Liver (tissue), 9 donors: ENCODE results near the gene TRUB2. TPM values are rescaled to one million over a fixed set of nuclear protein-coding genes. Genes with fewer than 3 reads are reported as not detected.

Experiments used
- DNase-seq: peaks from one replicate; pipeline ENCODE4 v3.0.0-alpha.2; 2017; ENCODE audit warnings: low spot score
- H3K27ac ChIP-seq, 2 donors: one replicate each; pipeline ENCODE4 v1.7.0; 2013; ENCODE audit warnings: inconsistent platforms in 2 of 2, low read length in 2 of 2, control low read depth in 1 of 2, low read depth in 1 of 2, mild to moderate bottlenecking in 1 of 2
- H3K27me3 ChIP-seq, 4 donors: one replicate each; pipeline versions ENCODE4 v1.6.1 to v1.7.0; 2013; ENCODE audit warnings: low read length in 3 of 4, inconsistent platforms in 1 of 4, mild to moderate bottlenecking in 1 of 4, moderate library complexity in 1 of 4; ENCODE audit not compliant: control insufficient read depth in 4 of 4, insufficient read depth in 4 of 4
- H3K36me3 ChIP-seq, 4 donors: one replicate each; pipeline versions ENCODE4 v1.6.1 to v1.7.0; 2013; ENCODE audit warnings: low read length in 3 of 4, mild to moderate bottlenecking in 3 of 4, low read depth in 1 of 4, moderate library complexity in 1 of 4; ENCODE audit not compliant: control insufficient read depth in 4 of 4, insufficient read depth in 3 of 4
- H3K4me1 ChIP-seq, 4 donors: one replicate each; pipeline versions ENCODE4 v1.6.1 to v1.7.0; 2013; ENCODE audit warnings: low read length in 3 of 4, mild to moderate bottlenecking in 3 of 4, moderate library complexity in 1 of 4; ENCODE audit not compliant: control insufficient read depth in 4 of 4, insufficient read depth in 4 of 4
- H3K4me3 ChIP-seq, 3 donors: one replicate each; pipeline versions ENCODE4 v1.6.1 to v1.7.0; 2013; ENCODE audit warnings: low read length in 3 of 3, control low read depth in 1 of 3, low read depth in 1 of 3, mild to moderate bottlenecking in 1 of 3
- H3K9ac ChIP-seq, 2 donors: one replicate each; pipeline ENCODE4 v1.7.0; 2013; ENCODE audit warnings: low read length in 2 of 2, mild to moderate bottlenecking in 2 of 2, moderate library complexity in 2 of 2, control low read depth in 1 of 2, low read depth in 1 of 2
- H3K9me3 ChIP-seq, 4 donors: one replicate each; pipeline versions ENCODE4 v1.6.1 to v1.7.0; 2013; ENCODE audit warnings: low read length in 3 of 4; ENCODE audit not compliant: control insufficient read depth in 4 of 4
- CTCF ChIP-seq: fragments of 150-350 bp; IDR thresholded peaks from 2 replicates; pipeline ENCODE4 v1.5.1; 2017; ENCODE audit warnings: improper control_type of control experiment, low read depth, low read length; ENCODE audit not compliant: missing input control
- FOXA1 ChIP-seq: IDR thresholded peaks from 2 replicates; pipeline ENCODE4 v1.6.1; 2016; ENCODE audit warnings: antibody characterized with exemption
- FOXA2 ChIP-seq: IDR thresholded peaks from 2 replicates; pipeline ENCODE4 v1.6.1; 2016; ENCODE audit warnings: antibody characterized with exemption
- GABPA ChIP-seq, 2 donors: IDR thresholded peaks in 1 of 2; conservative IDR thresholded peaks in 1 of 2; 2 replicates each; pipeline ENCODE4 v1.6.1; 2016; ENCODE audit warnings: antibody characterized with exemption in 2 of 2, mild to moderate bottlenecking in 1 of 2, moderate library complexity in 1 of 2
- HNF4A ChIP-seq, 2 donors: conservative IDR thresholded peaks; 2 replicates each; pipeline ENCODE4 v1.6.1; 2016; ENCODE audit warnings: antibody characterized with exemption in 2 of 2, mild to moderate bottlenecking in 2 of 2
- HNF4G ChIP-seq: IDR thresholded peaks from 2 replicates; pipeline ENCODE4 v1.6.1; 2016; ENCODE audit warnings: antibody characterized with exemption
- JUND ChIP-seq, 2 donors: IDR thresholded peaks; 2 replicates each; pipeline ENCODE4 v1.6.1; 2016; ENCODE audit warnings: antibody characterized with exemption in 2 of 2
- MAX ChIP-seq: IDR thresholded peaks from 2 replicates; pipeline ENCODE4 v1.6.1; 2016; ENCODE audit warnings: antibody characterized with exemption
- NR2F2 ChIP-seq: IDR thresholded peaks from 2 replicates; pipeline ENCODE4 v1.6.1; 2016; ENCODE audit warnings: antibody characterized with exemption
- RAD21 ChIP-seq, 2 donors: IDR thresholded peaks; 2 replicates each; pipeline ENCODE4 v1.6.1; 2016; ENCODE audit warnings: antibody characterized with exemption in 2 of 2, mild to moderate bottlenecking in 2 of 2
- REST ChIP-seq: IDR thresholded peaks from 2 replicates; pipeline ENCODE4 v1.6.1; 2016; ENCODE audit warnings: antibody characterized with exemption, mild to moderate bottlenecking
- RXRA ChIP-seq, 2 donors: IDR thresholded peaks; 2 replicates each; pipeline ENCODE4 v1.6.1; 2017 to 2018; ENCODE audit warnings: antibody characterized with exemption in 2 of 2, mild to moderate bottlenecking in 1 of 2
- SP1 ChIP-seq: IDR thresholded peaks from 2 replicates; pipeline ENCODE4 v1.6.1; 2018; ENCODE audit warnings: antibody characterized with exemption, mild to moderate bottlenecking
- TAF1 ChIP-seq: conservative IDR thresholded peaks from 2 replicates; pipeline ENCODE4 v1.6.1; 2016; ENCODE audit warnings: antibody characterized with exemption, mild to moderate bottlenecking
- YY1 ChIP-seq: IDR thresholded peaks from 2 replicates; pipeline ENCODE4 v1.6.1; 2016; ENCODE audit warnings: antibody characterized with exemption, mild to moderate bottlenecking
- ZBTB33 ChIP-seq: IDR thresholded peaks from 2 replicates; pipeline ENCODE4 v1.6.1; 2016; ENCODE audit warnings: antibody characterized with exemption
- WGBS: extraction: QIAGEN DNeasy Blood & Tissue Kit; methylation state at CpG from one replicate; pipeline ENCODE4 v1.1.7; 2013; 5-methylcytosine and 5-hydroxymethylcytosine counted together
- polyA plus RNA-seq, 2 donors: library from polyadenylated mRNA; stranded (reverse) in 1 of 2; unstranded in 1 of 2; fragments of 200-250 nt in 1 of 2; fragments of >200 nt in 1 of 2; fragmentation: Nextera tagmentation in 1 of 2; extraction: Ambion mirVana in 1 of 2; gene quantifications; one replicate each; pipeline versions ENCODE4 v1.2.1 to v1.2.3, GENCODE V29; 2013 to 2015
- total RNA-seq, 2 donors: library from RNA; depleted of rRNA; stranded (reverse); fragments of >200 nt; gene quantifications; one replicate each; pipeline ENCODE4 v1.2.3, GENCODE V29; 2014
- donor health status: healthy.
- donor health status: healthy.
- donor health status: healthy.
- donor health status: healthy.
- donor health status: healthy.

TRUB2 gene
- total and polyA plus RNA-seq, 4 donors: 12.7 to 35.8 (median 19.4) TPM

- TF ChIP-seq REST: no peak
- no peak for TF ChIP-seq SP1
- TF ChIP-seq TAF1: no peak
- TF ChIP-seq HNF4A (conservative IDR thresholded peaks at IDR 0.05): peak; percentile 60 to 64
- no peak for TF ChIP-seq RAD21 (IDR thresholded peaks at IDR 0.05)
- no peak for TF ChIP-seq FOXA1
- no peak for TF ChIP-seq ZBTB33
- no peak for TF ChIP-seq RXRA (IDR thresholded peaks at IDR 0.05)
Measured at GRCh38 chr9:128297221-128297773, 24.9 kb downstream of the TRUB2 start (continued).

- Histone ChIP-seq H3K9me3 (no peaks in the 10 kb centered on the region), H3K4me1 (peaks cover 2 to 16% (median 13%) of the 10 kb centered on the region in 4 donors), H3K27ac (peak overlapping the region; percentile 68 to 93), H3K4me3 (no peak overlapping the region), H3K27me3 (no peaks in the 10 kb centered on the region), H3K9ac (peak overlapping the region in 1 of 2 donors; percentile 21), H3K36me3 (no peaks in the 10 kb centered on the region)
- peak in 1 of 2 donors; percentile 45 for TF ChIP-seq JUND (IDR thresholded peaks at IDR 0.05)
- no peak for TF ChIP-seq HNF4G
- peak; percentile 49 for TF ChIP-seq YY1
- no peak for TF ChIP-seq FOXA2
- no peak for TF ChIP-seq FOXA1
- no peak for TF ChIP-seq REST
- TF ChIP-seq NR2F2: no peak
- no peak for TF ChIP-seq CTCF
- TF ChIP-seq HNF4A (conservative IDR thresholded peaks at IDR 0.05): peak in 1 of 2 donors; percentile 20
- TF ChIP-seq SP1: peak; percentile 57
- peak in 1 of 2 donors; percentile 35 for TF ChIP-seq GABPA (IDR thresholded peaks at IDR 0.05 in 1 of 2, conservative IDR thresholded peaks at IDR 0.05 in 1 of 2)
- no peak for TF ChIP-seq ZBTB33
- peak; percentile 79 to 82 for TF ChIP-seq RXRA (IDR thresholded peaks at IDR 0.05)
- peak; percentile 2 for TF ChIP-seq MAX
- WGBS: 68% methylated on average over 16 of the region's 16 CpGs
- no peak for DNase-seq
Measured at GRCh38 chr9:128296340-128297220, 25.7 kb downstream of the TRUB2 start.
